ENCODE data around the gene TNNI2.
"Not testable (repeated sequence)": the region's sequence is repeated elsewhere in the genome, so short reads cannot be mapped to it uniquely, and the experiment has no call there.

TNNI2 gene

GRCh38 chr11:1883346-1884302, 44.8 kb downstream of the TNNI2 start:
- no peak for DNase-seq (ENCODE audit: low read depth in 2 of 2, low spot score in 1 of 2)

DNA sequence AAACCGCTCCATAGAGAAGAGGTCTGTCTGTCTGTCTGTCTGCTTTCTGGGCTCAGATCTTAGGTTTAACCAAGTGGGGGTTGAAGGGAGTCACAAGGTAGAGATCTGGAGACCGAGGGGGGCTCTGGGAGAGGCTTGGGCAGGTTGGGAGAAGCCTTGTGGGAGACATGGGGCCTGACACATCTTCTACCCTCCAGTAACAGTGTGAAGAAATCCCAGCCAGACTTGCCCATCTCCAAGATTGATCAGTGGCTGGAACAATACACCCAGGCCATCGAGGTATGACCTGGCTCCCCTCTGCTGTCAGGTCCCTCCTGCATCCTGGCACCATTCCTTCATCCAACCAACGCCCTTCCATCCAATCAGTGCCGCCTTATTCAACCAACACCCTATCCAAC, 45.5 kb downstream of the TNNI2 start:
- DNase-seq (ENCODE audit: low read depth in 2 of 2, low spot score in 1 of 2) = no peak

- not testable (repeated sequence) for DNase-seq (ENCODE audit: low read depth in 2 of 2, low spot score in 1 of 2)
Measured at GRCh38 chr11:1886551-1886950, 47.8 kb downstream of the TNNI2 start.

GRCh38 chr11:1887451-1888346, 48.9 kb downstream of the TNNI2 start:
- no peak for DNase-seq (ENCODE audit: low read depth in 2 of 2, low spot score in 1 of 2)

GRCh38 chr11:1888347-1888753, 49.6 kb downstream of the TNNI2 start:
- DNase-seq (ENCODE audit: low read depth in 2 of 2, low spot score in 1 of 2) = no peak

DNA sequence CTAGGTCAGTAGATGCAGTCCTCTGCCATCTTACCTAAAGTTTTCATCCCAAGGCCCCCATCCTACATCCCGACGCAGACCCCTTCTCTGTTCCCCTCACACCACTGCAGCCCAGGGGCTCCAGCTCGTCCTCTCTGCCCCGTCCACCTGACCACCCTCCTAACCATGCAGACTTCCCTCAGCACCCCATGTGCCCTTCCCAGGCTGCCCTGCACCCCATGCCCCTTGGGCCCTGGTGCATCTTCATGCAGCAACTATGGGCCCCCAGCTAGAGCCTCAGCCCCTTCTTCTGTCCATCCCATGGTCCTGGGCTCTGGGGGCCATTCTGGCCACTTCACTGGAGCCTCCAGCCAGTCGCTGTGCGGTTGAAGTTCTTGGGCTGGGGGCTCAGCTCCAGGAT, 50.0 kb downstream of the TNNI2 start:
- no peak for DNase-seq (ENCODE audit: low read depth in 2 of 2, low spot score in 1 of 2)

- peak; percentile 37 to 60 for DNase-seq (ENCODE audit: low read depth in 2 of 2, low spot score in 1 of 2)
Measured at GRCh38 chr11:1889224-1889930, 50.6 kb downstream of the TNNI2 start.

DNA sequence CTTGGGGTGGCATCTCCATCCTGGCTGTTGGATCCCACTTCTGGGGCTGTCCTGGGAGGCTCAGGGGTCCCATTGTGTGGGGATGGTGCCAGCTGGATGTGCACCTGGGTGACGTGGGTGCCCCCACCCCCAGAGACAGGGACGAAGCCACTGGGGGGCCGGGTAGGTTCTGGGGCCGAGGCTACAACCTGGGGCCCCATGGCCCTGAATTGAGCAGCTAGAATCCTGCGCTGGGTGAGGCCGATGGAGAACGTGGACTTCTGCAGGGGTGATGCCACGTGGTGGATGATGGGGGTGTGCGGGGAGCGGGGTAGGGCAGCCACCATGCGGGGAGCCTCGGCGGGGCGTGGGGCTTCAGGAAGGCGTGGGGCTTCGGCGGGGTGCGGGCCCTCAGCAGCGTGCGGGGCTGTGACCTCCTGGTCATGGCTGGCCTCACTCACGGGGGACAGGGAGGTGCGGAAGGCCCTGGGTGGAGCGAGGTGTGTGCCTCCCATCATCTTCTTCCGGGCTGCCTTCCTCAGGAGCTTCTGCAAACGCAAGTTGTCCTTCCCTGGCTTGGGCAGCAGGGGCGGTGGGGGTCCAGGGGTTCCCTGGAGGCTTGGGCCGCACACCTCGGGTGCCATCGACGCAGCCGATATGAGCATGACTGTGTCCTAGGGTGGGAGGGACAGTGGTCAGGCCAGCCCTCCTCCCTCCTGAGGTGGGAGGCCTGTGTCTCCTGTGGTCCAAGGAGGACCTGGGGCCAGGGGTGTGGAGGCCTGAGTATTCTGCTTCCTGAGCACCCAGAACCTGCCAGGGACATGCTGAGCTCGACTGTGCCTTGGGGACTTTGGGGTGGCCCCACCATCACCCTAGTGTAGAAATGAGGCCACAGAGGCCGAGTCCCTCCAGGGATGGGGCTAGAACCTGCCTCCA, 51.4 kb downstream of the TNNI2 start:
- DNase-seq (ENCODE audit: low read depth in 2 of 2, low spot score in 1 of 2) = no peak

All from stimulated activated CD8-positive, alpha-beta memory T cell treated with anti-CD3 and anti-CD28 coated beads, Interleukin-4, amount 100 ng/mL, for 1 hour (primary cell).